Measurements from ENCODE around the gene RBPJL. TPM values are rescaled to one million over a fixed set of nuclear protein-coding genes. Genes with fewer than 3 reads are reported as not detected.

Gene RBPJL
- total and polyA plus RNA-seq, 2 of the 13 experiments (the other 11 are each of a cell fraction or from before 2014, with no cell fraction given): not detected

DNA sequence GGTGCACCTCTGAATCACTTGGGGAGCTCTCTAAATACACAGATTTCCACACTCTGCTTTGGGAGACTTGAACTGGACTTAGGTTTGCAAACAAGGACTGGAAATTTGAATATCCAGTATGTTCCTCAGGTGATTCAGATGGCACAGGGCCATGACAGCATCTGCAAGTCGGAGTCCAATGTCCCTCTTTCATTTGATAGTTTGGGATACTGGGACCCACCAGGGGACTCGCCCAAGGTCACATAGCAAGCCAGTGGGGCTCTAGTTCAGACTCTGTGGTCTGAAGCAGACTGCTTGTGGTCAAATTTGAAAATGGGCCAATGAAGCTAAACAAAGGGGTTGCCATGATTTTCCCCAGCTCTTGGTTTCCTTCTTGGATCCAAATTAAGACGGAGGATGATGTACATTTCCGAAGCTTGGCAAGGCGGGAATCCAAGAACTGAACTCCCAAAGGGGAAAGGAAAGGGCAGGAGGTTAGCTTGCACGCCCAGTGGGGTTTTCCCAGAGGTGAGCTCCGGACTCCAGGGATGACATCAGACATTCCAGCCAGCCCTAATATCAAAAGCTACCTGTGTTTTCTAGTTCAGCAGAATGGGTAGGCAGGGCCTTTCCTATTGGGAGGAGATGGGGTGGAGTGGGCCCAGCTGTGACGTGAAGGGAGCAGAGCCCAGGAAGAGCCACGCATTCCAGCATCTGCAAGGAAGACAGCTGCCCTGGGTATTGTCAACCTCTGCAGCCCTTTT, 52.9 kb downstream of the RBPJL start (continued):
- no peak for TF ChIP-seq ZNF276 (CRISPR knock-in tag; IDR thresholded peaks at IDR 0.05; ENCODE audit: low read depth)
- TF ChIP-seq ZNF431 (CRISPR knock-in tag; IDR thresholded peaks at IDR 0.05; ENCODE audit: borderline replicate concordance, low read depth): peak; percentile 55; the same call in 1 of the 2 replicates
- TF ChIP-seq NR1H2 (CRISPR knock-in tag; IDR thresholded peaks at IDR 0.05; ENCODE audit: borderline replicate concordance, low read depth): no peak; the same call in 1 of the 2 replicates
- TF ChIP-seq ZNF567 (CRISPR knock-in tag; IDR thresholded peaks at IDR 0.05; ENCODE audit: borderline replicate concordance): no peak; the same call in 1 of the 2 replicates
- TF ChIP-seq ZNF558 (CRISPR knock-in tag; IDR thresholded peaks at IDR 0.05; ENCODE audit: borderline replicate concordance): no peak
- TF ChIP-seq BATF2 (CRISPR knock-in tag; IDR thresholded peaks at IDR 0.05): no peak
- TF ChIP-seq PLSCR1 (CRISPR knock-in tag; IDR thresholded peaks at IDR 0.05; ENCODE audit: borderline replicate concordance): no peak
- TF ChIP-seq, protein P1, sequence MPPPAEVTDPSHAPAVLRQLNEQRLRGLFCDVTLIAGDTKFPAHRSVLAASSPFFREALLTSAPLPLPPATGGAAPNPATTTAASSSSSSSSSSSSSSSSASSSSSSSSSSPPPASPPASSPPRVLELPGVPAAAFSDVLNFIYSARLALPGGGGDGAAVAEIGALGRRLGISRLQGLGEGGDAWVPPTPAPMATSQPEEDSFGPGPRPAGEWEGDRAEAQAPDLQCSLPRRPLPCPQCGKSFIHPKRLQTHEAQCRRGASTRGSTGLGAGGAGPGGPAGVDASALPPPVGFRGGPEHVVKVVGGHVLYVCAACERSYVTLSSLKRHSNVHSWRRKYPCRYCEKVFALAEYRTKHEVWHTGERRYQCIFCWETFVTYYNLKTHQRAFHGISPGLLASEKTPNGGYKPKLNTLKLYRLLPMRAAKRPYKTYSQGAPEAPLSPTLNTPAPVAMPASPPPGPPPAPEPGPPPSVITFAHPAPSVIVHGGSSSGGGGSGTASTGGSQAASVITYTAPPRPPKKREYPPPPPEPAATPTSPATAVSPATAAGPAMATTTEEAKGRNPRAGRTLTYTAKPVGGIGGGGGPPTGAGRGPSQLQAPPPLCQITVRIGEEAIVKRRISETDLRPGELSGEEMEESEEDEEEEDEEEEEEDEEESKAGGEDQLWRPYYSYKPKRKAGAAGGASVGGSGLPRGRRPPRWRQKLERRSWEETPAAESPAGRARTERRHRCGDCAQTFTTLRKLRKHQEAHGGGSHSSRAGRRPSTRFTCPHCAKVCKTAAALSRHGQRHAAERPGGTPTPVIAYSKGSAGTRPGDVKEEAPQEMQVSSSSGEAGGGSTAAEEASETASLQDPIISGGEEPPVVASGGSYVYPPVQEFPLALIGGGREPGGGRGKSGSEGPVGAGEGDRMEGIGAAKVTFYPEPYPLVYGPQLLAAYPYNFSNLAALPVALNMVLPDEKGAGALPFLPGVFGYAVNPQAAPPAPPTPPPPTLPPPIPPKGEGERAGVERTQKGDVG (CRISPR knock-in tag; IDR thresholded peaks at IDR 0.05; ENCODE audit: borderline replicate concordance): no peak
- no peak for TF ChIP-seq CBX1 (IDR thresholded peaks at IDR 0.05; ENCODE audit: low read depth)
- no peak for TF ChIP-seq ZBTB8A (CRISPR knock-in tag; IDR thresholded peaks at IDR 0.05; ENCODE audit: borderline replicate concordance, low read depth)
- 0 out of 2 replicates have a peak, but pooled peaks have one; percentile 23 for TF ChIP-seq ZNF337 (CRISPR knock-in tag; IDR thresholded peaks at IDR 0.05; ENCODE audit: borderline replicate concordance, low read depth)
- no peak for TF ChIP-seq NAIF1 (CRISPR knock-in tag; IDR thresholded peaks at IDR 0.05; ENCODE audit: borderline replicate concordance)
- 0 out of 2 replicates have a peak, but pooled peaks have one; percentile 51 for TF ChIP-seq ZNF329 (CRISPR knock-in tag; IDR thresholded peaks at IDR 0.05; ENCODE audit: low read depth)
- TF ChIP-seq, protein P2, sequence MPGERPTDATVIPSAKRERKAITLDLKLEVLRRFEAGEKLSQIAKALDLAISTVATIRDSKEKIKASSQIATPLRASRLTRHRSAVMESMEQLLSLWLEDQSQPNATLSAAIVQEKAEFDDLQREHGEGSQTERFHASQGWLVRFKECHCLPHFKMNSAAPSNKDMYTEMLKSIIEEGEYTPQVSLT (CRISPR knock-in tag; IDR thresholded peaks at IDR 0.05; ENCODE audit: borderline replicate concordance, low read depth): no peak
- TF ChIP-seq TSC22D2 (CRISPR knock-in tag; IDR thresholded peaks at IDR 0.05; ENCODE audit: borderline replicate concordance): 0 out of 2 replicates have a peak, but pooled peaks have one; percentile 26
- no peak for TF ChIP-seq ZNF691 (CRISPR knock-in tag; IDR thresholded peaks at IDR 0.05; ENCODE audit: borderline replicate concordance, low read depth)
- TF ChIP-seq ZNF274 (CRISPR knock-in tag; IDR thresholded peaks at IDR 0.05): no peak
- no peak; the same call in 1 of the 2 replicates for TF ChIP-seq NCOA2 (CRISPR knock-in tag; IDR thresholded peaks at IDR 0.05)
- TF ChIP-seq ETV6 (CRISPR knock-in tag; conservative IDR thresholded peaks at IDR 0.05): 0 out of 2 replicates have a peak, but pooled peaks have one; percentile 39

All from HepG2 (cell line).